DND-41 (cell line): ENCODE measurements around the gene CPNE9.

ENCODE experiments used
- EZH2 ChIP-seq: IDR thresholded peaks from 3 replicates; pipeline ENCODE4 v1.6.1; 2012; ENCODE audit warnings: borderline replicate concordance, low read depth, mild to moderate bottlenecking, moderate library complexity, low read length, inconsistent platforms; ENCODE audit not compliant: severe bottlenecking
- TF ChIP-seq, protein P1 (sequence below): IDR thresholded peaks from 2 replicates; pipeline ENCODE4 v1.5.1; 2012; ENCODE audit warnings: borderline replicate concordance, low read length, moderate library complexity, mild to moderate bottlenecking; ENCODE audit not compliant: poor library complexity, severe bottlenecking; ENCODE audit errors: extremely low read depth

- TF ChIP-seq, protein P1, sequence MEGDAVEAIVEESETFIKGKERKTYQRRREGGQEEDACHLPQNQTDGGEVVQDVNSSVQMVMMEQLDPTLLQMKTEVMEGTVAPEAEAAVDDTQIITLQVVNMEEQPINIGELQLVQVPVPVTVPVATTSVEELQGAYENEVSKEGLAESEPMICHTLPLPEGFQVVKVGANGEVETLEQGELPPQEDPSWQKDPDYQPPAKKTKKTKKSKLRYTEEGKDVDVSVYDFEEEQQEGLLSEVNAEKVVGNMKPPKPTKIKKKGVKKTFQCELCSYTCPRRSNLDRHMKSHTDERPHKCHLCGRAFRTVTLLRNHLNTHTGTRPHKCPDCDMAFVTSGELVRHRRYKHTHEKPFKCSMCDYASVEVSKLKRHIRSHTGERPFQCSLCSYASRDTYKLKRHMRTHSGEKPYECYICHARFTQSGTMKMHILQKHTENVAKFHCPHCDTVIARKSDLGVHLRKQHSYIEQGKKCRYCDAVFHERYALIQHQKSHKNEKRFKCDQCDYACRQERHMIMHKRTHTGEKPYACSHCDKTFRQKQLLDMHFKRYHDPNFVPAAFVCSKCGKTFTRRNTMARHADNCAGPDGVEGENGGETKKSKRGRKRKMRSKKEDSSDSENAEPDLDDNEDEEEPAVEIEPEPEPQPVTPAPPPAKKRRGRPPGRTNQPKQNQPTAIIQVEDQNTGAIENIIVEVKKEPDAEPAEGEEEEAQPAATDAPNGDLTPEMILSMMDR: no peak
- no peak for TF ChIP-seq EZH2
Observed at GRCh38 chr3:9690451-9691450, 12.9 kb upstream of the CPNE9 start.
